GM12865 (cell line): ENCODE results near the gene ZMIZ1.
"Not testable (repeated sequence)": the region's sequence is repeated elsewhere in the genome, so short reads cannot be mapped to it uniquely, and the experiment has no call there.

ENCODE experiments used
- DNase-seq: peaks from one replicate; pipeline ENCODE4 v3.0.0; 2010; ENCODE audit warnings: low read depth
- H3K4me3 ChIP-seq: 2 replicates; pipeline ENCODE4 v1.5.1; 2011; ENCODE audit warnings: mild to moderate bottlenecking, low read depth, low read length, control low read depth
- TF ChIP-seq, protein P1 (sequence below): IDR thresholded peaks from 2 replicates; pipeline ENCODE4 v1.5.1; 2011; ENCODE audit warnings: low read length, control low read depth, low read depth, inconsistent platforms; ENCODE audit not compliant: insufficient read depth; ENCODE audit errors: missing control alignments

The ZMIZ1 gene

DNA sequence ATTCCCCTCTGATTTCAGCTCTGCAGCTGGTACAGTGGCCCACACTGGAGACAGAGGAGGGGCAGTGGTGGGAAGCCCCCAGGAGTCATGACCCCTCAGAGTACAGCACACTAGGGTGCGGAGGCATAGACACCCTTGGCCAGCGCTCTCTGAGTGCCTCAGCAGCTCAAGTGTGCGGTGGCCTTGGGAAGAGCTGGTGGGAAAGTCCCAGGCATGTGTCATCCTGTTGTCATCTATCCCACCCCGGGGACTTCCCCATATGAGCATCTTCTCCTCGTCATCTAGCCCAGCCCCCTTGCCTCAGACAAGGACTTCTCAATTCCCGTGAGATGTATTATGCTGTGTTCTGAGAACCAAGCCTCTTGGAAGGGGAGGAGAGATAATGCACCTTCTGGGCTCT, 262.9 kb downstream of the ZMIZ1 start:
- TF ChIP-seq, protein P1, sequence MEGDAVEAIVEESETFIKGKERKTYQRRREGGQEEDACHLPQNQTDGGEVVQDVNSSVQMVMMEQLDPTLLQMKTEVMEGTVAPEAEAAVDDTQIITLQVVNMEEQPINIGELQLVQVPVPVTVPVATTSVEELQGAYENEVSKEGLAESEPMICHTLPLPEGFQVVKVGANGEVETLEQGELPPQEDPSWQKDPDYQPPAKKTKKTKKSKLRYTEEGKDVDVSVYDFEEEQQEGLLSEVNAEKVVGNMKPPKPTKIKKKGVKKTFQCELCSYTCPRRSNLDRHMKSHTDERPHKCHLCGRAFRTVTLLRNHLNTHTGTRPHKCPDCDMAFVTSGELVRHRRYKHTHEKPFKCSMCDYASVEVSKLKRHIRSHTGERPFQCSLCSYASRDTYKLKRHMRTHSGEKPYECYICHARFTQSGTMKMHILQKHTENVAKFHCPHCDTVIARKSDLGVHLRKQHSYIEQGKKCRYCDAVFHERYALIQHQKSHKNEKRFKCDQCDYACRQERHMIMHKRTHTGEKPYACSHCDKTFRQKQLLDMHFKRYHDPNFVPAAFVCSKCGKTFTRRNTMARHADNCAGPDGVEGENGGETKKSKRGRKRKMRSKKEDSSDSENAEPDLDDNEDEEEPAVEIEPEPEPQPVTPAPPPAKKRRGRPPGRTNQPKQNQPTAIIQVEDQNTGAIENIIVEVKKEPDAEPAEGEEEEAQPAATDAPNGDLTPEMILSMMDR = no peak

GRCh38 chr10:79332610-79333315, 264.0 kb downstream of the ZMIZ1 start:
- not testable (repeated sequence) for DNase-seq, H3K4me3 ChIP-seq

More for the DNA sequence above, 262.9 kb downstream of the ZMIZ1 start:
- peak; percentile 90 for DNase-seq
- H3K4me3 ChIP-seq = no peak overlapping the region

DNA sequence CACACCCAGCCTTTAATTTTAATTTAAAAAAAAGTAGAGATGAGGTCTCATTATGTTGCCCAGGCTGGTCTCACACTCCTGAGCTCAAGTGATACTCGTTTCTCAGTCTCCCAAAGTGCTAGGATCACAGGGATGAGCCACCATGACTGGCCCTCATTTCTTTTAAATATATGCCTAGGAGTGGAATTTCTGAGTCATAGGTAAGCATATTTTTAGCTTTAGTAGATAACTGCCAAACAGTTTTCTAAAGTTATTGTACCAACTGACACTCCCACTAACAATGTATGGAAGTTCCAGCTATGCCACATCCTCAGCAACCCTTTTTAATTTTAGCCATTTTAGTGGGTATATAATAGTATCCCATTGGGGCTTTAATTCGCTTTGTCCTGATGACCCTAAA, 264.7 kb downstream of the ZMIZ1 start:
- no peak overlapping the region for H3K4me3 ChIP-seq
- DNase-seq = no peak
- TF ChIP-seq, protein P1 = no peak

- no peak for DNase-seq
- TF ChIP-seq, protein P1 = no peak
- H3K4me3 ChIP-seq = no peak overlapping the region
Measured at GRCh38 chr10:79334573-79334972, 265.8 kb downstream of the ZMIZ1 start.

- TF ChIP-seq, protein P1 = no peak
- H3K4me3 ChIP-seq = no peak overlapping the region
- DNase-seq = no peak
Measured at GRCh38 chr10:79335094-79335469, 266.3 kb downstream of the ZMIZ1 start.

DNA sequence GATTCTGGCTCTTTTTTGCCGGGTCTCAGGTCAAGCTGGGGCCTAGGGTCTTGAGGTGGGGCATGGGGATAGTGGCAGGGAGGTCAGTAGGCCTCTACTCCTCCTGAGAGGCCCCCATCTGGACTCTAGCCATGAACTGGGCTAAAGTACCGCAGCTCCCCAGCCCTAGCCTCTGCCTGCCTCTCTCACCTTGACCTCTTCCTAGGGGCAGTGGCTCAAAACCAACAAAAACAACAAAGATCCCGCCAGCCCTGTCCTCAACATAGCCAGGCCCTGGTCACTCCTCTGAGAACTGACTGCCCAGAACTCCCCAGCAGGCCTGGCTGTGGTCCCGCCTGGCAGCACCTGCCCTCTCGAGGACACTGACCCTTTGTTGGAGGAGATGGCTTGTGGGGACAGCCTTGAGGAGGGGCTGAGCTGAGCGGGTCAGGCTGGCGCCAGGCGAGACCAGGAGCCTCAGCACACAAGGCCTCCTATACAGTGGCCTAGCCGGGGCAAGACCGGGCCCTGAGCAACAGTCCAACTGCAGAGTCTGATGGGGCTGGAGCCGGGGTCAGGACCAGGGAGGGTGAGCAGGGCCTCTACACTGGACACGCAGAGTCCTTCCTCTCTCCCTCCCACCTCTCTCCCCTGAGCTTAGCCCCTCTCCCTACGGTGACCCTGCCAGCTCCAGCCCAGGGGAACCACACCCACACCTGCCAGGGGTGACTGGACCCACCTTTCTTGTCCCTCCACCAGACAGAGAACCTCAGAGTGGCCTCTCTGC, 266.9 kb downstream of the ZMIZ1 start:
- TF ChIP-seq, protein P1 = no peak
- no peak overlapping the region for H3K4me3 ChIP-seq
- DNase-seq = no peak

DNA sequence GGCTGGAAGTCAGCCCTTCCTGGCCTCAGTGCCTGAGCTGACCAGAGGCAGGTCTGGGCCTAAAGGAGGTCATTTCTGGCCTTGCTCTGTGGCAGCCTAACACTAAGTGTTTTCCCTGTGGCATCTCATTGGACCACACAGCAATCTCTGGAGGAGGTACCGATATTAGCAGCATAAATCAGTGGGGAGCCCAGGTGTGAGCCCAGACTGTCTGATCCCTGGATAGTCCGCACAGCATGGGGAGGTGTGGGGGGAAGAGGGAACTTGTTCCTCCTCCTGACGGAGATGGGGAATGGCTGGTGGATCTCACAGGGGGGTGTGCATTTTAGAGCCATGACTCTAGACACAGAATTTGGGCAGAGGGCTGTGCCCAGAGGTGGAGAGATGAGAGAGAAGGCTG, 267.5 kb downstream of the ZMIZ1 start:
- H3K4me3 ChIP-seq = no peak overlapping the region
- no peak for DNase-seq
- TF ChIP-seq, protein P1 = no peak
